HG03135 (cell line): ENCODE data around the gene YY2.
"Not testable (repeated sequence)": the region's sequence is repeated elsewhere in the genome, so short reads cannot be mapped to it uniquely, and the experiment has no call there.

Experiments used
- ATAC-seq: cut with Tn5 transposase; IDR thresholded peaks from one replicate; pipeline ENCODE4 v1.9.1; 2021; ENCODE audit warnings: mild to moderate bottlenecking, moderate library complexity; ENCODE audit not compliant: unreplicated experiment

The YY2 gene

GRCh38 chrX:21873063-21873775, 17.4 kb downstream of the YY2 start:
- no peak for ATAC-seq

GRCh38 chrX:21874182-21874581, 18.4 kb downstream of the YY2 start:
- not testable (repeated sequence) for ATAC-seq

- ATAC-seq, result no peak
Observed at GRCh38 chrX:21875013-21875412, 19.2 kb downstream of the YY2 start.

- no peak for ATAC-seq
Observed at GRCh38 chrX:21881881-21882574, 26.2 kb downstream of the YY2 start.

- ATAC-seq, result no peak
Observed at GRCh38 chrX:21883258-21883657, 27.5 kb downstream of the YY2 start.

- no peak for ATAC-seq
Observed at GRCh38 chrX:21885568-21885967, 29.8 kb downstream of the YY2 start.

GRCh38 chrX:21905313-21905712, 49.5 kb downstream of the YY2 start:
- ATAC-seq, result no peak

GRCh38 chrX:21905953-21906352, 50.2 kb downstream of the YY2 start:
- no peak for ATAC-seq

- ATAC-seq, result no peak
Observed at GRCh38 chrX:21907260-21907659, 51.5 kb downstream of the YY2 start.
